HepG2 (cell line): Measurements from ENCODE around the gene RSPH9. TPM values are rescaled to one million over a fixed set of nuclear protein-coding genes. Genes with fewer than 3 reads are reported as not detected.

ENCODE experiments used
- ATAC-seq: fragments of 200-7000 bp; cut with Tn5 transposase; 3 replicates; pipeline ENCODE4 v1.9.1; 2020; ENCODE audit warnings: mild to moderate bottlenecking, moderate library complexity
- BruUV-seq: library from RNA; stranded (reverse); fragments of 400-500 nt; replicated peaks from 2 replicates; lab custom pipeline; 2021; lab: Mats Ljungman, UMichigan
- CTCF ChIA-PET: fragments of 300-600 bp; formaldehyde crosslinking; extraction: SDS; loops from one replicate; lab custom pipeline; 2021; ENCODE audit warnings: low total read pairs, inconsistent platforms, low intra/inter-chr PET ratio; lab: Yijun Ruan, JAX
- POLR2A ChIA-PET: fragments of 350-600 bp; sonication (Branson Sonifier 250); formaldehyde crosslinking; loops from one replicate; lab custom pipeline; 2020; ENCODE audit warnings: antibody characterized with exemption, inconsistent platforms; lab: Yijun Ruan, JAX
- DNase-seq: peaks from one replicate; pipeline ENCODE4 v3.0.0-alpha.2; 2015; ENCODE audit warnings: low spot score
- FAIRE-seq: peaks from 3 replicates; lab custom pipeline; 2011; peaks lifted over from hg19 to GRCh38; lab: Jason Lieb, UNC
- H2AFZ ChIP-seq: one replicate; pipeline ENCODE4 v1.6.1; 2011; ENCODE audit warnings: low read length, inconsistent platforms
- H3K27ac ChIP-seq: fragments of 300-600 bp; 3 replicates; pipeline ENCODE4 v1.8.0; 2011; ENCODE audit warnings: mixed run types, mild to moderate bottlenecking, mixed read lengths, low read length, inconsistent platforms; ENCODE audit not compliant: insufficient read depth; ENCODE audit errors: extremely low read length
- H3K27me3 ChIP-seq, 2 experiments: fragments of 200-600 bp in 1 of 2; 2 replicates in 1 of 2; 3 replicates in 1 of 2; pipeline versions ENCODE4 v1.6.0 to v1.8.0; 2011; ENCODE audit warnings: low read length in 2 of 2, mild to moderate bottlenecking in 2 of 2, moderate library complexity in 2 of 2, inconsistent platforms in 1 of 2; ENCODE audit not compliant: insufficient read depth in 2 of 2, control insufficient read depth in 1 of 2
- H3K36me3 ChIP-seq, 2 experiments: fragments of 200-600 bp in 1 of 2; replicated peaks in 1 of 2; 2 replicates in 1 of 2; 3 replicates in 1 of 2; pipeline versions ENCODE4 v1.5.1 to v1.8.0; 2011; ENCODE audit warnings: low read length in 2 of 2, inconsistent platforms in 1 of 2; ENCODE audit not compliant: insufficient read depth in 2 of 2, control insufficient read depth in 1 of 2
- H3K4me1 ChIP-seq: 2 replicates; pipeline ENCODE4 v1.5.1; 2012; ENCODE audit warnings: low read length, inconsistent platforms; ENCODE audit not compliant: insufficient read depth
- H3K4me2 ChIP-seq: 2 replicates; pipeline ENCODE4 v1.6.0; 2011; ENCODE audit warnings: low read depth, low read length, inconsistent platforms
- H3K4me3 ChIP-seq, 3 experiments: fragments of 200-600 bp in 1 of 3; sonication (generic), shearing (Covaris generic) in 1 of 3; replicated peaks in 1 of 3; 2 replicates each; pipeline ENCODE4 v1.5.1; 2011 to 2016; ENCODE audit warnings: low read length in 3 of 3, inconsistent platforms in 2 of 3, low read depth in 2 of 3, mild to moderate bottlenecking in 2 of 3, control low read depth in 1 of 3, mixed read lengths in 1 of 3; ENCODE audit not compliant: insufficient read depth in 1 of 3
- H3K79me2 ChIP-seq: one replicate; pipeline ENCODE4 v1.6.1; 2011; ENCODE audit warnings: low read length, inconsistent platforms; ENCODE audit not compliant: insufficient read depth
- H3K9ac ChIP-seq: 2 replicates; pipeline ENCODE4 v1.6.0; 2011; ENCODE audit warnings: mild to moderate bottlenecking, low read depth, low read length, inconsistent platforms; ENCODE audit not compliant: insufficient read depth
- H3K9me3 ChIP-seq: 2 replicates; pipeline ENCODE4 v1.5.1; 2012; ENCODE audit warnings: mild to moderate bottlenecking, low read length
- H4K20me1 ChIP-seq: 2 replicates; pipeline ENCODE4 v1.6.0; 2011; ENCODE audit warnings: inconsistent platforms, mild to moderate bottlenecking, low read length, moderate library complexity; ENCODE audit not compliant: insufficient read depth
- BORCS8-MEF2B ChIP-seq: sonication (generic); formaldehyde crosslinking; IDR thresholded peaks from 2 replicates; pipeline ENCODE4 v1.8.0; 2022; ENCODE audit warnings: mild to moderate bottlenecking, missing genetic modification reagents
- EZH2 ChIP-seq: conservative IDR thresholded peaks from 2 replicates; pipeline ENCODE4 v1.6.1; 2012; ENCODE audit warnings: mild to moderate bottlenecking, low read depth, low read length, moderate library complexity
- HNF1A ChIP-seq, 2 experiments: sonication (generic) in 1 of 2; formaldehyde crosslinking in 1 of 2; IDR thresholded peaks; 2 replicates each; pipeline versions ENCODE4 v1.4.0 to v1.6.1; 2016 to 2020; ENCODE audit warnings: borderline replicate concordance in 1 of 2, low read depth in 1 of 2, mild to moderate bottlenecking in 1 of 2, missing genetic modification reagents in 1 of 2
- IRF2 ChIP-seq: IDR thresholded peaks from 2 replicates; pipeline ENCODE4 v1.6.1; 2018; ENCODE audit warnings: missing genetic modification reagents, missing compliant biosample characterization
- KAT8 ChIP-seq: IDR thresholded peaks from 2 replicates; pipeline ENCODE4 v1.6.1; 2016; ENCODE audit warnings: missing genetic modification reagents, missing compliant biosample characterization
- RFX5 ChIP-seq: IDR thresholded peaks from 2 replicates; pipeline ENCODE4 v1.6.1; 2011; ENCODE audit warnings: low read depth, low read length, improper control_type of control experiment
- SATB2 ChIP-seq: sonication (generic); formaldehyde crosslinking; IDR thresholded peaks from 2 replicates; pipeline ENCODE4 v1.5.0; 2020; ENCODE audit warnings: missing genetic modification reagents
- TEAD3 ChIP-seq: optimal IDR thresholded peaks from 2 replicates; pipeline ENCODE3; 2016; ENCODE audit warnings: borderline replicate concordance
- ZBTB2 ChIP-seq: sonication (generic); formaldehyde crosslinking; IDR thresholded peaks from 2 replicates; pipeline ENCODE4 v1.8.0; 2022; ENCODE audit warnings: low read depth, missing genetic modification reagents
- ZNF3 ChIP-seq: IDR thresholded peaks from 2 replicates; pipeline ENCODE4 v1.7.0; 2017; ENCODE audit warnings: inconsistent platforms
- WGBS: methylation state at CpG from one replicate; pipeline ENCODE4 v1.1.6; 2017; ENCODE audit warnings: low lambda C conversion rate; 5-methylcytosine and 5-hydroxymethylcytosine counted together
- in situ Hi-C: cut with HindIII; loops from 2 replicates; pipeline ENCODE4 v1.10.0; 2017; ENCODE audit warnings: low pct_unique_long_range_greater_than_20kb; ENCODE audit not compliant: extremely low pct_ligation_motif_present
- intact Hi-C: fragments of 100-400 bp; cut with micrococcal nuclease; formaldehyde crosslinking; loops from one replicate; pipeline ENCODE4 v1.10.0; 2022; ENCODE audit not compliant: unreplicated experiment
- polyA plus RNA-seq, 8 experiments: library from polyadenylated mRNA; depleted of rRNA in 3 of 8; stranded (reverse) in 7 of 8; unstranded in 1 of 8; fragments of >200 nt; fragmentation: Illumina TruSeq in 4 of 8; extraction: Trizol in 4 of 8; gene quantifications; 2 replicates each; pipeline versions ENCODE4 v1.2.1 to v1.2.3, GENCODE V29; 2011 to 2016; ENCODE audit warnings: low read depth in 4 of 8, missing spikeins in 1 of 8, mixed read lengths in 1 of 8; ENCODE audit not compliant: insufficient read depth in 1 of 8
- total RNA-seq, 5 experiments: library from RNA; depleted of rRNA; stranded (reverse); fragments of >200 nt; fragmentation: Illumina TruSeq; extraction: Trizol; gene quantifications; 2 replicates each; pipeline ENCODE4 v1.2.3, GENCODE V29; 2016; ENCODE audit warnings: low read depth in 1 of 5
- TF ChIP-seq, protein P1 (sequence below): sonication (generic); formaldehyde crosslinking; IDR thresholded peaks from 2 replicates; pipeline ENCODE4 v1.4.0; 2020; ENCODE audit warnings: missing genetic modification reagents, borderline replicate concordance
- TF ChIP-seq, protein P2 (sequence below): IDR thresholded peaks from 2 replicates; pipeline ENCODE4 v1.6.1; 2018; ENCODE audit warnings: missing genetic modification reagents
- TF ChIP-seq, protein P3 (sequence below): sonication (generic); formaldehyde crosslinking; IDR thresholded peaks from 2 replicates; pipeline ENCODE4 v1.9.0; 2022; ENCODE audit warnings: missing genetic modification reagents, mild to moderate bottlenecking, borderline replicate concordance

The RSPH9 gene
- total and polyA plus RNA-seq, 2 of the 13 experiments (the other 11 are each of a cell fraction or from before 2014, with no cell fraction given) = 0.04 TPM; not detected in 1

DNA sequence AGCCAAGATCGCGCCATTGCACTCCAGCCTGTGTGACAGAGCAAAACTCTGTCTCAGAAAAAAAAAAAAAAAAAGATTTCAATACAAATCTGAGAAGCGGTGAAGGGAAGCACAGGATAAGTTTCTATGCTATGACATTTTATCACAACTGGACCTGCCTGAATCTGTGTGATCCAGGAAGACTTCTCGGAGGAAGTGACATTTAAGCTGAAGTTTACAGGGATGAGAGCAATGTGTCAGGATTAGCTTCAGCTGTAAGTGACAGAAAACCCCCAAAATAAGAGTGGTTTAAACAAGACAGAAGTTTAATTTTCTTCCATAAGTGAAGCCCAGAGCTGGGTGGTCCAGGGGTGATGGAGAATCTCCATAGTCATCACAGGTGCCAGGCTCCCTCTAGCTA, 76.2 kb downstream of the RSPH9 start:
- Histone ChIP-seq H3K4me3 (no peak overlapping the region), H3K4me1 (peaks cover 57% of the 10 kb centered on the region), H3K4me2 (no peak overlapping the region), H3K27ac (no peak overlapping the region), H3K9ac (no peak overlapping the region), H3K9me3 (no peaks in the 10 kb centered on the region), H3K79me2 (no peaks in the 10 kb centered on the region), H4K20me1 (no peaks in the 10 kb centered on the region), H3K36me3 (no peaks in the 10 kb centered on the region), H2AFZ (no peak overlapping the region), H3K27me3 (peaks cover 1 to 20% of the 10 kb centered on the region in 2 experiments; a peak in 3 of 5 replicates)
- no peak for ATAC-seq
- ChIA-PET CTCF (no interaction called here), POLR2A (interaction anchor here (1.3 kb wide), 1 partner anchor 49 kb away, joined by 7 read pairs; the partner anchor contains the start of gene VEGFA)
- no peak for FAIRE-seq
- DNase-seq = no peak
- 61% methylated on average over 4 of the region's 4 CpGs for WGBS
- in situ Hi-C loops (loop anchor here (5.0 kb wide), 3 partner anchors 46 to 356 kb away; no protein-coding TSS in a partner anchor), intact Hi-C loops (no loop called here)
- no TSS peak for BruUV-seq
- TF ChIP-seq, protein P1, sequence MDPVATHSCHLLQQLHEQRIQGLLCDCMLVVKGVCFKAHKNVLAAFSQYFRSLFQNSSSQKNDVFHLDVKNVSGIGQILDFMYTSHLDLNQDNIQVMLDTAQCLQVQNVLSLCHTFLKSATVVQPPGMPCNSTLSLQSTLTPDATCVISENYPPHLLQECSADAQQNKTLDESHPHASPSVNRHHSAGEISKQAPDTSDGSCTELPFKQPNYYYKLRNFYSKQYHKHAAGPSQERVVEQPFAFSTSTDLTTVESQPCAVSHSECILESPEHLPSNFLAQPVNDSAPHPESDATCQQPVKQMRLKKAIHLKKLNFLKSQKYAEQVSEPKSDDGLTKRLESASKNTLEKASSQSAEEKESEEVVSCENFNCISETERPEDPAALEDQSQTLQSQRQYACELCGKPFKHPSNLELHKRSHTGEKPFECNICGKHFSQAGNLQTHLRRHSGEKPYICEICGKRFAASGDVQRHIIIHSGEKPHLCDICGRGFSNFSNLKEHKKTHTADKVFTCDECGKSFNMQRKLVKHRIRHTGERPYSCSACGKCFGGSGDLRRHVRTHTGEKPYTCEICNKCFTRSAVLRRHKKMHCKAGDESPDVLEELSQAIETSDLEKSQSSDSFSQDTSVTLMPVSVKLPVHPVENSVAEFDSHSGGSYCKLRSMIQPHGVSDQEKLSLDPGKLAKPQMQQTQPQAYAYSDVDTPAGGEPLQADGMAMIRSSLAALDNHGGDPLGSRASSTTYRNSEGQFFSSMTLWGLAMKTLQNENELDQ = no peak
- TF ChIP-seq ZNF3 (no peak), BORCS8-MEF2B (CRISPR knock-in tag) (no peak), HNF1A (IDR thresholded peaks at IDR 0.05; ENCODE audit: low read depth) (no peak), HNF1A (CRISPR knock-in tag; IDR thresholded peaks at IDR 0.05; ENCODE audit: borderline replicate concordance) (no peak), SATB2 (CRISPR knock-in tag) (no peak), EZH2 (no peak), IRF2 (CRISPR knock-in tag) (no peak), ZBTB2 (CRISPR knock-in tag) (no peak), RFX5 (no peak), TEAD3 (CRISPR knock-in tag) (no peak), KAT8 (no peak)
- TF ChIP-seq, protein P2, sequence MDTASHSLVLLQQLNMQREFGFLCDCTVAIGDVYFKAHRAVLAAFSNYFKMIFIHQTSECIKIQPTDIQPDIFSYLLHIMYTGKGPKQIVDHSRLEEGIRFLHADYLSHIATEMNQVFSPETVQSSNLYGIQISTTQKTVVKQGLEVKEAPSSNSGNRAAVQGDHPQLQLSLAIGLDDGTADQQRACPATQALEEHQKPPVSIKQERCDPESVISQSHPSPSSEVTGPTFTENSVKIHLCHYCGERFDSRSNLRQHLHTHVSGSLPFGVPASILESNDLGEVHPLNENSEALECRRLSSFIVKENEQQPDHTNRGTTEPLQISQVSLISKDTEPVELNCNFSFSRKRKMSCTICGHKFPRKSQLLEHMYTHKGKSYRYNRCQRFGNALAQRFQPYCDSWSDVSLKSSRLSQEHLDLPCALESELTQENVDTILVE = no peak
- TF ChIP-seq, protein P3, sequence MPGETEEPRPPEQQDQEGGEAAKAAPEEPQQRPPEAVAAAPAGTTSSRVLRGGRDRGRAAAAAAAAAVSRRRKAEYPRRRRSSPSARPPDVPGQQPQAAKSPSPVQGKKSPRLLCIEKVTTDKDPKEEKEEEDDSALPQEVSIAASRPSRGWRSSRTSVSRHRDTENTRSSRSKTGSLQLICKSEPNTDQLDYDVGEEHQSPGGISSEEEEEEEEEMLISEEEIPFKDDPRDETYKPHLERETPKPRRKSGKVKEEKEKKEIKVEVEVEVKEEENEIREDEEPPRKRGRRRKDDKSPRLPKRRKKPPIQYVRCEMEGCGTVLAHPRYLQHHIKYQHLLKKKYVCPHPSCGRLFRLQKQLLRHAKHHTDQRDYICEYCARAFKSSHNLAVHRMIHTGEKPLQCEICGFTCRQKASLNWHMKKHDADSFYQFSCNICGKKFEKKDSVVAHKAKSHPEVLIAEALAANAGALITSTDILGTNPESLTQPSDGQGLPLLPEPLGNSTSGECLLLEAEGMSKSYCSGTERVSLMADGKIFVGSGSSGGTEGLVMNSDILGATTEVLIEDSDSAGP (CRISPR knock-in tag) = no peak
